ENCODE results near the gene SRP19. TPM values are rescaled to one million over a fixed set of nuclear protein-coding genes. Genes with fewer than 3 reads are reported as not detected.
"Not testable (repeated sequence)": the region's sequence is repeated elsewhere in the genome, so short reads cannot be mapped to it uniquely, and the experiment has no call there.

The SRP19 gene
- total RNA-seq, 4 donors from 2014 or later = 15.7 to 58.6 (median 40.6) TPM

- no peak overlapping the region for H3K4me3 ChIP-seq
Measured at GRCh38 chr5:112883192-112883591, 22.1 kb downstream of the SRP19 start.

GRCh38 chr5:112885001-112885400, 23.9 kb downstream of the SRP19 start:
- intact Hi-C loops (cut with DNase I; ENCODE audit: low total_unique reads) = no loop called here
- H3K27ac ChIP-seq = no peak overlapping the region
- no peaks in the 10 kb centered on the region for H3K27me3 ChIP-seq
- no peak overlapping the region for H3K4me3 ChIP-seq
- H3K9me3 ChIP-seq = no peaks in the 10 kb centered on the region
- 86 to 99% methylated on average over 1 to 3 of the region's 3 CpGs for WGBS, 2 donors (ENCODE audit: low coverage in 1 of 2)
- no peak for DNase-seq
- H3K36me3 ChIP-seq = peaks cover 0 to 43% (median 15%) of the 10 kb centered on the region in 4 donors
- TF ChIP-seq CTCF (IDR thresholded peaks at IDR 0.05) = no peak
- no peaks in the 10 kb centered on the region for H3K4me1 ChIP-seq
- in situ Hi-C loops (cut with MboI; ENCODE audit: low pct_ligation_motif_present in 1 of 4, low pct_unique_long_range_greater_than_20kb in 1 of 4, low sequenced_read_pairs in 3 of 4) = no loop called here

More at GRCh38 chr5:112883192-112883591, 22.1 kb downstream of the SRP19 start:
- no peaks in the 10 kb centered on the region for H3K27me3 ChIP-seq
- H3K4me1 ChIP-seq = no peaks in the 10 kb centered on the region
- no peaks in the 10 kb centered on the region for H3K9me3 ChIP-seq
- WGBS, 2 donors (ENCODE audit: low coverage in 1 of 2) = 94% methylated on average over 2 of the region's 2 CpGs
- intact Hi-C loops (cut with DNase I; ENCODE audit: low total_unique reads) (no loop called here), in situ Hi-C loops (cut with MboI; ENCODE audit: low pct_ligation_motif_present in 1 of 4, low pct_unique_long_range_greater_than_20kb in 1 of 4, low sequenced_read_pairs in 3 of 4) (no loop called here)
- H3K36me3 ChIP-seq = peaks cover 0 to 52% (median 17%) of the 10 kb centered on the region in 4 donors
- TF ChIP-seq POLR2A (IDR thresholded peaks at IDR 0.05) = no peak
- TF ChIP-seq EP300 (IDR thresholded peaks at IDR 0.05; ENCODE audit: low read depth) = no peak
- TF ChIP-seq POLR2AphosphoS5 (IDR thresholded peaks at IDR 0.05) = no peak
- no peak for TF ChIP-seq CTCF (IDR thresholded peaks at IDR 0.05)
- no peak for DNase-seq
- no peak overlapping the region for H3K27ac ChIP-seq

GRCh38 chr5:112886975-112887374, 25.9 kb downstream of the SRP19 start:
- Histone ChIP-seq H3K27me3 (no peaks in the 10 kb centered on the region), H3K36me3 (peaks cover 0 to 36% (median 13%) of the 10 kb centered on the region in 4 donors), H3K4me3 (no peak overlapping the region), H3K4me1 (no peaks in the 10 kb centered on the region), H3K9me3 (no peaks in the 10 kb centered on the region), H3K27ac (no peak overlapping the region)
- TF ChIP-seq EP300 (IDR thresholded peaks at IDR 0.05; ENCODE audit: low read depth) = no peak
- in situ Hi-C loops (cut with MboI; ENCODE audit: low pct_ligation_motif_present in 1 of 4, low pct_unique_long_range_greater_than_20kb in 1 of 4, low sequenced_read_pairs in 3 of 4) (no loop called here), intact Hi-C loops (cut with DNase I; ENCODE audit: low total_unique reads) (no loop called here)
- no peak for DNase-seq
- WGBS, 2 donors (ENCODE audit: low coverage in 1 of 2) = 85% methylated on average over 4 of the region's 4 CpGs; no CpG with 5 or more reads in 1 of the 2 donors

- peaks cover 0 to 16% (median under 1%) of the 10 kb centered on the region in 4 donors for H3K36me3 ChIP-seq
- 83 to 86% methylated on average over 2 to 8 of the region's 8 CpGs for WGBS, 2 donors (ENCODE audit: low coverage in 1 of 2)
Measured at GRCh38 chr5:112892066-112892465, 31.0 kb downstream of the SRP19 start.

GRCh38 chr5:112892776-112893175, 31.7 kb downstream of the SRP19 start:
- Histone ChIP-seq H3K27ac (no peak overlapping the region), H3K9me3 (no peaks in the 10 kb centered on the region), H3K27me3 (no peaks in the 10 kb centered on the region), H3K4me3 (no peak overlapping the region), H3K4me1 (peaks cover 0 to 7% (median 0%) of the 10 kb centered on the region in 4 donors), H3K36me3 (peaks cover 0 to 17% (median 0%) of the 10 kb centered on the region in 4 donors)
- no peak for TF ChIP-seq EP300 (IDR thresholded peaks at IDR 0.05; ENCODE audit: low read depth)
- TF ChIP-seq POLR2AphosphoS5 (IDR thresholded peaks at IDR 0.05) = no peak
- TF ChIP-seq CTCF (IDR thresholded peaks at IDR 0.05) = no peak
- no peak for TF ChIP-seq POLR2A (IDR thresholded peaks at IDR 0.05)
- in situ Hi-C loops (cut with MboI; ENCODE audit: low pct_ligation_motif_present in 1 of 4, low pct_unique_long_range_greater_than_20kb in 1 of 4, low sequenced_read_pairs in 3 of 4) (no loop called here), intact Hi-C loops (cut with DNase I; ENCODE audit: low total_unique reads) (no loop called here)
- 93 to 95% methylated on average over 3 to 13 of the region's 13 CpGs for WGBS, 2 donors (ENCODE audit: low coverage in 1 of 2)
- no peak for DNase-seq

More at GRCh38 chr5:112892066-112892465, 31.0 kb downstream of the SRP19 start:
- H3K9me3 ChIP-seq; H3K4me3 ChIP-seq; H3K4me1 ChIP-seq; H3K27me3 ChIP-seq; intact Hi-C loops (cut with DNase I; ENCODE audit: low total_unique reads); DNase-seq; H3K27ac ChIP-seq; in situ Hi-C loops (cut with MboI; ENCODE audit: low pct_ligation_motif_present in 1 of 4, low pct_unique_long_range_greater_than_20kb in 1 of 4, low sequenced_read_pairs in 3 of 4): not testable (repeated sequence)

Measured in transverse colon (tissue), 4 donors.